GM18498 (cell line): Measurements from ENCODE around the gene ZNF816.
A peak's percentile ranks its signal among the peaks of the same experiment; 100 is the strongest.
"Not testable (repeated sequence)": the region's sequence is repeated elsewhere in the genome, so short reads cannot be mapped to it uniquely, and the experiment has no call there.

Experiments used
- ATAC-seq: cut with Tn5 transposase; IDR thresholded peaks from one replicate; pipeline ENCODE4 v1.9.1; 2021; ENCODE audit warnings: mild to moderate bottlenecking, moderate library complexity; ENCODE audit not compliant: unreplicated experiment

ZNF816 gene

DNA sequence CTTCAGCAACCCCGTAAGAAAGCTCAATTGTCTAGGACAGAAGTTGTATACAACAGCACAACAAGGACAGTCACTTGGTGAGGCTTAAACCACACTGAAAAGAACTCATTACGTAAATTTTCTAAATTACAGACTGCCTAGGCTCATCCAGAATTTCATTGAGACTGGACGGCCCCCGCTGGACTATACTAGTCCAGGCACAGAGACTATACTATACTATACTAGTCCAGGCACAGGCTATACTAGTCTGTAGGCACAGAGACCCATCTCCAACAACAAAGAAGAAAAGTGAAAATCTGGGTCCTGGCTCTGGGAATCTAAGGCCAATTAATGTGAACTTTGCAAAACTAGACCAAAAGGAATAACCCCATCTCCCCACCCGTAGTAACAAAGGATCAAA lies 700 bp downstream of the ZNF816 start:
- ATAC-seq = no peak

GRCh38 chr19:52959613-52960295 lies 2.9 kb downstream of the ZNF816 start:
- no peak for ATAC-seq

GRCh38 chr19:52957591-52957990 lies 5.1 kb downstream of the ZNF816 start:
- no peak for ATAC-seq

GRCh38 chr19:52956917-52957316 lies 5.8 kb downstream of the ZNF816 start:
- ATAC-seq = no peak

- ATAC-seq = no peak
These were observed 13.3 kb downstream of the ZNF816 start for GRCh38 chr19:52949422-52949821.

DNA sequence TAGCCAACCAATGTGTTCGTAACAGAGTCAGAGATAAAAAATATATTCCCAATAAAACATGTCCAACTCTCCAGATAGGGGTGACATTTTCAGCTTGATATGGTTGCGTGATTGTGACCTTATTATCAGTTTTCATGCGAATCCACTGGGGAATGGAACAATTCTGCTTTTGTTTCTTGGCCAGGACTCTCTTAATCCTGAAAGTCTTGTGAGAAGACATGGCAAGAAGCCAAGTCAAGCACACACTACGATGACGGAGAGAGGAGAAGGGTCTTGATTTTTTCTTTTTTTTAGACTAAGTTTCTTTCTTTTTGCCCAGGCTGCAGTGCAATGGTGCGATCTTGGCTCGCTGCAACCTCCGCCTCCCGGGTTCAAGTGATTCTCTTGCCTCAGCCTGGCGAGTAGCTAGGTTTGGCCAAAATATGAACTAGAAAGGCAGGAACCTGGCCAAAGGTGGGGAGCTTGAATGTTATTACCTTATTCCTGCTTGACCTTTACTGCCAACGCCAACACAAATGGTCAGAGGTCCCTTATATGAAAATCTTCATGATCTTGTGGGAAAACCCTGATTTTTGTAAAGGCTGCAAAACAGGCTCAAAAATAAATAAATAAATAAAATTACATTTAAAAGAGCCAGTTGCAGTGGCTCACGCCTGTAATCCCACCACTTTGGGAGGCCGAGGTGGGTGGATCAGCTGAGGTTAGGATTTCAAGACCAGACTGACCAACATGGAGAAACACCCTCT lies 14.5 kb downstream of the ZNF816 start:
- ATAC-seq = no peak

GRCh38 chr19:52946322-52947310 lies 16.1 kb downstream of the ZNF816 start:
- no peak for ATAC-seq

GRCh38 chr19:52945652-52946321 lies 16.9 kb downstream of the ZNF816 start:
- no peak for ATAC-seq

GRCh38 chr19:52944703-52945493 lies 17.8 kb downstream of the ZNF816 start:
- not testable (repeated sequence) for ATAC-seq

GRCh38 chr19:52943884-52944643 lies 18.6 kb downstream of the ZNF816 start:
- no peak for ATAC-seq

DNA sequence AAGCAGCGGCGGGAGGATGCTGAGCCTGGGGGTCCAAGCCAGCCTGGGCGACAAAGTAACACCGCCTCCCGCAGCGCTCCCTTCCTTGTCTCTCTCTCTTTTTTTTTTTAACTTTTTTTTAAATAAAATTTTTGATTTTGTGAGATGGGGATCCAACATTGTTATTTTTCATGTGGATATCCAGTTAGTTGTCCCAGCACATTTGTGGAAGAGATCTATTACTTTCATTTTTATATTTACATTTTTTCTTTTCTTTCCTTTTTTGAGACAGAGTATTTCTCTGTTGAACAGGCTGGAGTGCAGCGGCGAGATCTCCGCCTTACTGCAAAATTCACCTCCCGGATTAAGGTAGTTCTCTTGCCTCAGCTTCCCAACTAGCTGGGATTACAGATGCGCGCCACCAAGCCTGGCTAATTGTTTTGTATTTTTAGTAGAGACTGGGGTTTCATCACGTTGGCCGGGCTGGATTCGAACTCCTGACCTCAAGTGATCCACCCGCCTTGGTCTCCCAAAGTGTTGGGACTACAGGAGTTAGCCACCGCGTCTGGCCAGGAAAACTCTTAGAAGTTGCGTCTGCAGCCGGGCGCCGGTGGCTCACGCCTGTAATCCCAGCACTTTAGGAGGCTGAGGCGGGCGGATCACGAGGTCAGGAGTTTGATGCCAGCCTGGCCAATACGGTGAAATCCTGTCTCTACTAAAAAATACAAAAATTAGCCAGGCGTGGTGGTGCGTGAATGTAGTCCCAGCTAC lies 19.4 kb downstream of the ZNF816 start:
- ATAC-seq = no peak

DNA sequence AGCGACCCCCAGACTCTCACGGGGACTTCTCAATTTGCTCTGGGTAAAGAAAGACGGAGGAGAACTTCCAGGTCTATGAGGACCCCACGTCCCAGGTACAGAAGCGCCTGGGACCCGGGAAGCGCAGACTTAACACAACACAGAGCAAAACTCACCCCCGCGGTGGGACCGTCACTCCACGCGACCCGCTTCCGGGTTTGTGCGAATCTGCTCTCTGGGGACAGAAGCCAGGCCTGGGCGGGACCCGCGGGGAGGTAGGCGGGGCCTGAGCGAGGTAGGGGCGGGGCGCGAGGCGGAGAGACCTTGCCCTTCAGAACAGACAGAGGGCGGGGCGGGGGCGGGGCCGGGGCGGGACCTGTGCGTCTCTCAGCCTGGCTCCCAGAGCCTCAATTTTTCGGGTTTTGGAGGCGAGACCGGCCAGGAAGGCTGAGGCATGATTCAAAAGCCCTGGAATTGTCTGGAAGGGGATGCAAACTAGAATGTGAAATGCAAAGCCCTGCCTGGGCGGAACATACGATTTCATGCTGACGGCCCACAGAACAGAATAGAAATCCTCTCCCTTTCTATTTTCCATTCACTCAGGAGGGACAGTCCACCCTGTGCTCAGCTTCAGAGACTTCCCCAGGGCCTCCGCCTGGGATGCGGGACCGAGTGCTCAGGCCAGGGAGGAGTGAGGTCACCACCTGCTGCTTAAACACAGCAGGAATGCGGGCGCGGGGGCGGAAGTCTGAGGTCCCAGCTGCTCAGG lies 20.1 kb downstream of the ZNF816 start:
- peak; percentile 97 for ATAC-seq

GRCh38 chr19:52941941-52942385 lies 20.7 kb downstream of the ZNF816 start:
- peak; percentile 24 for ATAC-seq

DNA sequence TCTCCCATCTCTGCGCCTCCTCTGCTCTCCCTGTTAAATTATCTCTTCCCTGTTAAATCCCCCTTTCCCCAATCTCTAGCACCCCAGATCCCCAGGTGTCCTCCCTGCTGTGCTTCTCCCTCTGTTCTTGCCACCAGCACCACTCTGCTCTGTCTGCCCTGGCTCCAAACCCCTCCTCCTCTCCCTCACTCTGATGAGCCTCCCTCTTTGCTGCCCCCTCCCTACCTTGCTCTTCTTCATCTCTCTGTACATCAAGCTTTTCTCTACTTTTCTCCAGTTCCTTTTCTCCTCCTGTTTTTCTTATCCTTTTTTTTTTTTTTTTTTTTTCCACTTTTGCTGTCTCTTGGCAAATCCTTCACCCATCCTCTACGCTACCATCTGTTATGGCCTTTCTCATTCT lies 21.2 kb downstream of the ZNF816 start:
- ATAC-seq = not testable (repeated sequence)

- ATAC-seq = not testable (repeated sequence)
These were observed 21.8 kb downstream of the ZNF816 start for GRCh38 chr19:52940905-52941304.

DNA sequence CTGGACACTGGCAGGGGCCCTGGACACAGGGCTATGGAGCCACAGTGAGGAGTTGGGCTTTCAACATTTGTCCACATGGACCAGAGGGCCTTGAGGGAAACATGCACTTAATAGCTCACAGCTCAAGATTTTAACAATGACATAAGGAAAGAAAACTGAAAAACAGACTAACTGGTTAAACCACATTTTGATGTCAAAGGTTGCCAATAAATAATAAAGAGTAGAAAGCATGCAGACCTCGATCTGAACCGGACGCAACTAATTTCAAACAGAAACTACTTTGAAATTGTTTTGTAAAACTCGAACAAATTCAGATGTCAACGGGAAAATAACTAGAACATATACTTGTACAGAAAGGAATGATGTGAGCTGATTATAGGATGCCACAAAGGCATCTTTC lies 23.9 kb downstream of the ZNF816 start:
- no peak for ATAC-seq

DNA sequence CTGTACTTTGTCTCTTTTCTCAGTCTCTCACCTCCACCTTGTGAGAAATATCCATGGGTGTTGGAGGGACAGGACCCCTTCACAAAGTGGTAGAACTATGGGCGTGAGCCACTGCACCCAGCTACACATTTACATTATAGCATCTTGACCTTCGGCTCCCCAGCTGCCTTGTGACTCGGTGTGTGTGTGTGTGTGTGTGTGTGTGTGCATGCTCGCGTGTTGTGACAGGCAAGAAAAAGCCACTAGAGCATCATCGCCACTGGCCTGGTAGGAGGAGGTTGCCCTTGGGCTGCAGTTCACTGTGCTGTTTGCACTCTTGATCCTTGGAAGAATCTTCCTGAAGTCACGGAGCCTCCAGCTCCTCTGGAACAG lies 25.7 kb downstream of the ZNF816 start:
- no peak for ATAC-seq
